Erythroblast (primary cell): ENCODE results near the gene PACS1.

Experiments
- GATA1 ChIP-seq: IDR thresholded peaks from 2 replicates; pipeline ENCODE4 v1.6.1; 2011; ENCODE audit warnings: low read depth, mild to moderate bottlenecking, control low read depth, low read length, moderate library complexity
- POLR2A ChIP-seq: IDR thresholded peaks from 2 replicates; pipeline ENCODE4 v1.6.1; 2011; ENCODE audit warnings: mild to moderate bottlenecking, low read length

- TF ChIP-seq POLR2A (no peak), GATA1 (no peak)
Observed at GRCh38 chr11:66263785-66264184, 193.7 kb downstream of the PACS1 start.
